B cell (primary cell): ENCODE measurements around the gene LOC101059915.

Experiments
- ATAC-seq: fragments of 200-7000 bp; cut with Tn5 transposase; one replicate; pipeline ENCODE4 v1.10.0; 2021; ENCODE audit warnings: low read depth, mild to moderate bottlenecking, moderate number of reproducible peaks, moderate library complexity
- CTCF ChIA-PET: fragments of 350-600 bp; sonication (Branson Sonifier 250); formaldehyde crosslinking; loops from one replicate; lab custom pipeline; 2021; ENCODE audit warnings: antibody characterized with exemption, inconsistent platforms; lab: Charles Lee
- POLR2A ChIA-PET: fragments of 350-600 bp; sonication (Branson Sonifier 250); formaldehyde crosslinking; loops from one replicate; lab custom pipeline; 2021; ENCODE audit warnings: antibody characterized with exemption; lab: Charles Lee
- DNase-seq: peaks from one replicate; pipeline ENCODE4 v3.0.0; 2013
- H2AFZ ChIP-seq: 2 replicates; pipeline ENCODE4 v1.6.1; 2012; ENCODE audit warnings: mild to moderate bottlenecking, low read depth, low read length; ENCODE audit not compliant: insufficient read depth, poor library complexity, severe bottlenecking
- H3K27ac ChIP-seq, 2 donors: 1 replicate in 1 of 2; 2 replicates in 1 of 2; pipeline ENCODE4 v1.5.1; 2012 to 2013; ENCODE audit warnings: low read length in 2 of 2, mild to moderate bottlenecking in 2 of 2, moderate library complexity in 1 of 2
- H3K27me3 ChIP-seq, 4 experiments: fragments of 200-600 bp in 1 of 4; sonication (generic) in 1 of 4; replicated peaks in 1 of 4; 1 replicate in 2 of 4; 2 replicates in 2 of 4; pipeline versions ENCODE4 v1.6.1 to v1.7.0; 2013 to 2016; ENCODE audit warnings: low read length in 3 of 4, mild to moderate bottlenecking in 2 of 4, mixed read lengths in 1 of 4, moderate library complexity in 1 of 4; ENCODE audit not compliant: insufficient read depth in 4 of 4, control insufficient read depth in 3 of 4; ENCODE audit errors: control extremely low read depth in 1 of 4
- H3K36me3 ChIP-seq, 2 experiments: replicated peaks in 1 of 2; 1 replicate in 1 of 2; 2 replicates in 1 of 2; pipeline versions ENCODE4 v1.6.1 to v1.7.1; 2013; ENCODE audit warnings: low read length in 1 of 2; ENCODE audit not compliant: insufficient read depth in 2 of 2, control insufficient read depth in 1 of 2; ENCODE audit errors: control extremely low read depth in 1 of 2, extremely low read depth in 1 of 2
- H3K4me1 ChIP-seq, 2 donors: fragments of 200-600 bp in 1 of 2; sonication (generic) in 1 of 2; 1 replicate in 1 of 2; 2 replicates in 1 of 2; pipeline versions ENCODE4 v1.5.1 to v1.6.1; 2013 to 2017; ENCODE audit warnings: low read length in 2 of 2; ENCODE audit not compliant: control insufficient read depth in 2 of 2, insufficient read depth in 2 of 2
- H3K4me2 ChIP-seq: replicated peaks from 2 replicates; pipeline ENCODE3; 2012; ENCODE audit warnings: mild to moderate bottlenecking, low read depth, low read length; ENCODE audit not compliant: poor library complexity, severe bottlenecking
- H3K4me3 ChIP-seq, 5 experiments: fragments of 200-600 bp in 1 of 5; sonication (generic) in 1 of 5; 1 replicate in 3 of 5; 2 replicates in 2 of 5; pipeline versions ENCODE4 v1.5.1 to v1.7.0; 2011 to 2016; ENCODE audit warnings: low read length in 4 of 5, mild to moderate bottlenecking in 4 of 5, low read depth in 2 of 5, control low read depth in 1 of 5, moderate library complexity in 1 of 5; ENCODE audit not compliant: insufficient read depth in 1 of 5; ENCODE audit errors: control extremely low read depth in 1 of 5, extremely low read depth in 1 of 5
- H3K79me2 ChIP-seq: fragments of 200-600 bp; sonication (generic); one replicate; pipeline ENCODE4 v1.6.0; 2016; ENCODE audit warnings: low read length; ENCODE audit not compliant: control insufficient read depth, insufficient read depth
- H3K9ac ChIP-seq: fragments of 200-600 bp; sonication (generic); 2 replicates; pipeline ENCODE4 v1.6.1; 2017; ENCODE audit warnings: mild to moderate bottlenecking, low read length, moderate library complexity
- H3K9me3 ChIP-seq, 3 donors: one replicate each; pipeline versions ENCODE4 v1.6.1 to v1.7.1; 2013; ENCODE audit warnings: low read length in 2 of 3; ENCODE audit not compliant: control insufficient read depth in 2 of 3, insufficient read depth in 1 of 3; ENCODE audit errors: control extremely low read depth in 1 of 3
- H4K20me1 ChIP-seq: 2 replicates; pipeline ENCODE4 v1.6.0; 2012; ENCODE audit warnings: mild to moderate bottlenecking, low read length; ENCODE audit not compliant: insufficient read depth, control insufficient read depth, poor library complexity, severe bottlenecking
- H3K27ac Mint-ChIP-seq: one replicate; pipeline ENCODE4 v1.8.0; 2021; ENCODE audit warnings: mixed read lengths
- H3K27me3 Mint-ChIP-seq: one replicate; pipeline ENCODE4 v1.8.0; 2021; ENCODE audit warnings: mixed read lengths
- H3K4me1 Mint-ChIP-seq: one replicate; pipeline ENCODE4 v1.8.0; 2021; ENCODE audit warnings: mixed read lengths
- H3K4me3 Mint-ChIP-seq: one replicate; pipeline ENCODE4 v1.8.0; 2021; ENCODE audit warnings: mixed read lengths
- H3K9me3 Mint-ChIP-seq: one replicate; pipeline ENCODE4 v1.8.0; 2022; ENCODE audit warnings: mixed read lengths; ENCODE audit not compliant: insufficient read depth
- CTCF ChIP-seq: fragments of 200-600 bp; IDR thresholded peaks from one replicate; pipeline ENCODE4 v1.8.0; 2022; ENCODE audit warnings: antibody characterized with exemption, mild to moderate bottlenecking
- EZH2 ChIP-seq: IDR thresholded peaks from 2 replicates; pipeline ENCODE4 v1.6.1; 2012; ENCODE audit warnings: borderline replicate concordance, low read depth, mild to moderate bottlenecking, moderate library complexity, low read length; ENCODE audit not compliant: insufficient read depth, poor library complexity, severe bottlenecking
- WGBS: methylation state at CpG from one replicate; pipeline ENCODE4 v1.1.5; 2013; ENCODE audit warnings: missing lambda C conversion rate; ENCODE audit not compliant: insufficient coverage; 5-methylcytosine and 5-hydroxymethylcytosine counted together
- intact Hi-C: fragments of 100-400 bp; cut with micrococcal nuclease; formaldehyde crosslinking; loops from one replicate; pipeline ENCODE4 v1.10.0; 2022

Gene LOC101059915

GRCh38 chrX:71660562-71661416 lies 6.6 kb upstream of the LOC101059915 start:
- intact Hi-C loops, result no loop called here

More at GRCh38 chrX:71660562-71661416, 6.6 kb upstream of the LOC101059915 start:
- DNase-seq (no peak), ATAC-seq (no peak)
- Mint-ChIP-seq H3K4me1 (peaks cover 10% of the 10 kb centered on the region), H3K9me3 (no peaks in the 10 kb centered on the region), H3K4me3 (no peak overlapping the region), H3K27ac (no peak overlapping the region), H3K27me3 (no peaks in the 10 kb centered on the region)
- Histone ChIP-seq H3K4me1 (peaks cover 0 to 3% of the 10 kb centered on the region in 2 donors), H3K36me3 (no peaks in the 10 kb centered on the region), H4K20me1 (no peaks in the 10 kb centered on the region), H3K27ac (no peak overlapping the region), H2AFZ (no peak overlapping the region), H3K27me3 (no peaks in the 10 kb centered on the region), H3K9ac (no peak overlapping the region), H3K4me3 (no peak overlapping the region), H3K79me2 (no peaks in the 10 kb centered on the region), H3K9me3 (no peaks in the 10 kb centered on the region), H3K4me2 (no peak overlapping the region)
- CTCF ChIA-PET, result interaction anchor here (0.8 kb wide), 1 partner anchor 8 kb away, joined by 3 read pairs; no protein-coding TSS in a partner anchor
- WGBS, result 82% methylated on average over 4 of the region's 22 CpGs
- POLR2A ChIA-PET, result no interaction called here
- TF ChIP-seq CTCF, result no peak
- no peak for TF ChIP-seq EZH2
